GM12878 (cell line): ENCODE data around the gene MAN2A1. TPM values are rescaled to one million over a fixed set of nuclear protein-coding genes. Genes with fewer than 3 reads are reported as not detected.

Experiments used
- ATAC-seq: fragments of 200-7000 bp; cut with Tn5 transposase; 3 replicates; pipeline ENCODE4 v1.9.1; 2020; ENCODE audit warnings: mild to moderate bottlenecking, moderate library complexity
- BruUV-seq: library from RNA; stranded (reverse); fragments of 400-500 nt; replicated peaks from 2 replicates; lab custom pipeline; 2021; lab: Mats Ljungman, UMichigan
- CTCF ChIA-PET: fragments of 300-600 bp; sonication (Branson Sonifier 250); formaldehyde crosslinking; extraction: SDS; loops from one replicate; lab custom pipeline; 2021; ENCODE audit warnings: inconsistent platforms; lab: Yijun Ruan, JAX
- POLR2A ChIA-PET: fragments of 350-600 bp; formaldehyde crosslinking; extraction: SDS; loops from one replicate; lab custom pipeline; 2021; ENCODE audit warnings: inconsistent platforms; lab: Charles Lee
- RAD21 ChIA-PET: fragments of 300-600 bp; sonication (Branson Sonifier 250); formaldehyde crosslinking; loops from one replicate; lab custom pipeline; 2023; ENCODE audit warnings: antibody characterized with exemption; ENCODE audit not compliant: unreplicated experiment; lab: Charles Lee
- SMC1A ChIA-PET: fragments of 300-600 bp; sonication (Branson Sonifier 250); formaldehyde crosslinking; loops from one replicate; lab custom pipeline; 2023; ENCODE audit not compliant: unreplicated experiment, uncharacterized antibody; lab: Charles Lee
- DNase-seq: peaks from one replicate; pipeline ENCODE4 v3.0.0-alpha.2; 2011; ENCODE audit warnings: low read depth, low spot score
- FAIRE-seq: peaks from 3 replicates; lab custom pipeline; 2011; peaks lifted over from hg19 to GRCh38; lab: Jason Lieb, UNC
- H2AFZ ChIP-seq: 2 replicates; pipeline ENCODE4 v1.6.0; 2011; ENCODE audit warnings: low read depth, low read length, control low read depth; ENCODE audit not compliant: control insufficient read depth
- H3K27ac ChIP-seq: 2 replicates; pipeline ENCODE4 v1.5.1; 2011; ENCODE audit warnings: control low read depth; ENCODE audit not compliant: control insufficient read depth, insufficient read depth
- H3K27me3 ChIP-seq, 2 experiments: replicated peaks in 1 of 2; 2 replicates each; pipeline versions ENCODE4 v1.6.0 to v1.6.1; 2011; ENCODE audit warnings: low read length in 1 of 2; ENCODE audit not compliant: control insufficient read depth in 2 of 2, insufficient read depth in 2 of 2
- H3K36me3 ChIP-seq, 2 experiments: 2 replicates each; pipeline ENCODE4 v1.5.1; 2011; ENCODE audit warnings: low read length in 1 of 2; ENCODE audit not compliant: control insufficient read depth in 2 of 2, insufficient read depth in 2 of 2
- H3K4me1 ChIP-seq: 2 replicates; pipeline ENCODE4 v1.6.1; 2011; ENCODE audit warnings: mild to moderate bottlenecking, low read length, moderate library complexity, mixed read lengths; ENCODE audit not compliant: control insufficient read depth, insufficient read depth
- H3K4me2 ChIP-seq: 2 replicates; pipeline ENCODE4 v1.6.0; 2011; ENCODE audit warnings: control low read depth; ENCODE audit not compliant: control insufficient read depth, insufficient read depth
- H3K4me3 ChIP-seq: fragments of 200-600 bp; sonication (generic); 2 replicates; pipeline ENCODE4 v1.5.1; 2016
- H3K79me2 ChIP-seq: 2 replicates; pipeline ENCODE4 v1.6.0; 2011; ENCODE audit warnings: low read length; ENCODE audit not compliant: control insufficient read depth, insufficient read depth
- H3K9ac ChIP-seq: 2 replicates; pipeline ENCODE4 v1.8.0; 2011; ENCODE audit warnings: low read length, control low read depth, mixed read lengths; ENCODE audit not compliant: control insufficient read depth, insufficient read depth
- H3K9me3 ChIP-seq: replicated peaks from 3 replicates; pipeline ENCODE4 v1.5.1; 2011; ENCODE audit warnings: mild to moderate bottlenecking, low read length; ENCODE audit not compliant: control insufficient read depth, insufficient read depth
- H4K20me1 ChIP-seq: 2 replicates; pipeline ENCODE4 v1.6.0; 2011; ENCODE audit not compliant: control insufficient read depth, insufficient read depth
- BMI1 ChIP-seq: fragments of 450-650 bp; IDR thresholded peaks from 2 replicates; pipeline ENCODE4 v1.6.1; 2016; ENCODE audit warnings: mild to moderate bottlenecking, moderate library complexity, borderline replicate concordance
- CBFB ChIP-seq: IDR thresholded peaks from 2 replicates; pipeline ENCODE4 v1.6.1; 2016; ENCODE audit warnings: antibody characterized with exemption, low read depth
- CEBPB ChIP-seq, 2 experiments: fragments of 150-350 bp in 1 of 2; IDR thresholded peaks; 2 replicates each; pipeline ENCODE4 v1.6.1; 2012 to 2014; ENCODE audit warnings: low read depth in 2 of 2, low read length in 2 of 2, borderline replicate concordance in 1 of 2, inconsistent platforms in 1 of 2
- GABPA ChIP-seq: IDR thresholded peaks from 2 replicates; pipeline ENCODE4 v1.6.1; 2014; ENCODE audit warnings: antibody characterized with exemption, low read depth, mild to moderate bottlenecking, inconsistent platforms
- GATAD2B ChIP-seq: fragments of 450-650 bp; conservative IDR thresholded peaks from 2 replicates; pipeline ENCODE4 v1.6.1; 2017; ENCODE audit warnings: low read depth, mild to moderate bottlenecking, moderate library complexity
- IRF3 ChIP-seq: fragments of 450-650 bp; IDR thresholded peaks from 2 replicates; pipeline ENCODE4 v1.6.1; 2014; ENCODE audit warnings: mild to moderate bottlenecking
- KLF5 ChIP-seq: fragments of 450-650 bp; IDR thresholded peaks from 2 replicates; pipeline ENCODE4 v1.6.1; 2014; ENCODE audit warnings: mild to moderate bottlenecking; ENCODE audit not compliant: partially characterized antibody
- MXI1 ChIP-seq: fragments of 150-350 bp; IDR thresholded peaks from 2 replicates; pipeline ENCODE4 v1.6.1; 2011; ENCODE audit warnings: low read depth, mild to moderate bottlenecking, inconsistent platforms, low read length, improper control_type of control experiment
- RB1 ChIP-seq: fragments of 450-650 bp; formaldehyde crosslinking; IDR thresholded peaks from 2 replicates; pipeline ENCODE4 v1.6.1; 2017; ENCODE audit warnings: mild to moderate bottlenecking, borderline replicate concordance
- RCOR1 ChIP-seq: conservative IDR thresholded peaks from 2 replicates; pipeline ENCODE4 v1.6.1; 2012; ENCODE audit warnings: low read depth, low read length, improper control_type of control experiment
- SUPT20H ChIP-seq: IDR thresholded peaks from 2 replicates; pipeline ENCODE4 v1.6.1; 2011; ENCODE audit warnings: low read depth, mild to moderate bottlenecking, low read length, moderate library complexity, borderline replicate concordance; ENCODE audit not compliant: control insufficient read depth
- ZBED1 ChIP-seq: IDR thresholded peaks from 2 replicates; pipeline ENCODE4 v1.6.1; 2016; ENCODE audit warnings: borderline replicate concordance
- ZNF274 ChIP-seq: IDR thresholded peaks from one replicate; pipeline ENCODE4 v1.8.0; 2011; ENCODE audit not compliant: insufficient read length, insufficient read depth
- ZNF384 ChIP-seq: IDR thresholded peaks from 2 replicates; pipeline ENCODE4 v1.6.1; 2012; ENCODE audit warnings: low read depth, mild to moderate bottlenecking, low read length, improper control_type of control experiment, borderline replicate concordance
- ZNF622 ChIP-seq: fragments of 450-650 bp; IDR thresholded peaks from 2 replicates; pipeline ENCODE4 v1.6.1; 2017; ENCODE audit warnings: mild to moderate bottlenecking, inconsistent platforms
- WGBS: methylation state at CpG from one replicate; pipeline ENCODE4 v1.1.6; 2016; ENCODE audit warnings: low lambda C conversion rate; ENCODE audit not compliant: insufficient replicate concordance, insufficient coverage; ENCODE audit errors: missing lambda C conversion rate; 5-methylcytosine and 5-hydroxymethylcytosine counted together
- in situ Hi-C: fragments of 300-500 bp; cut with MboI; formaldehyde crosslinking; loops from 9 replicates; pipeline ENCODE4 v1.14.3; 2018; ENCODE audit warnings: mixed read lengths
- intact Hi-C: fragments of 100-400 bp; cut with micrococcal nuclease; formaldehyde crosslinking; loops from one replicate; pipeline ENCODE4 v1.14.2; 2022; ENCODE audit not compliant: unreplicated experiment
- polyA plus RNA-seq, 11 experiments: library from polyadenylated mRNA; depleted of rRNA in 4 of 11; unstranded in 6 of 11; stranded (reverse) in 5 of 11; fragments of >200 nt; fragmentation: Nextera tagmentation in 4 of 11; fragmentation: Illumina TruSeq in 1 of 11; extraction: Ambion mirVana in 4 of 11; extraction: Trizol in 1 of 11; gene quantifications; 1 replicate in 1 of 11; 2 replicates in 10 of 11; pipeline versions ENCODE4 v1.2.1 to v1.2.3, GENCODE V29; 2011 to 2016; ENCODE audit warnings: inconsistent platforms in 2 of 11, missing spikeins in 2 of 11, low read depth in 1 of 11
- total RNA-seq, 4 experiments: library from RNA; depleted of rRNA in 3 of 4; stranded (reverse); fragments of >200 nt in 3 of 4; fragmentation: Illumina TruSeq in 1 of 4; extraction: Trizol in 1 of 4; gene quantifications; 2 replicates each; pipeline versions ENCODE4 v1.2.1 to v1.2.3, GENCODE V29; 2013 to 2021
- TF ChIP-seq, protein P1 (sequence below): fragments of 450-650 bp; IDR thresholded peaks from 2 replicates; pipeline ENCODE4 v1.6.1; 2016; ENCODE audit warnings: mild to moderate bottlenecking, moderate library complexity, borderline replicate concordance

MAN2A1 gene
- total and polyA plus RNA-seq, 10 of the 15 experiments (the other 5 are each of a cell fraction or from before 2014, with no cell fraction given): 4.2 to 27.9 (median 10.5) TPM

DNA sequence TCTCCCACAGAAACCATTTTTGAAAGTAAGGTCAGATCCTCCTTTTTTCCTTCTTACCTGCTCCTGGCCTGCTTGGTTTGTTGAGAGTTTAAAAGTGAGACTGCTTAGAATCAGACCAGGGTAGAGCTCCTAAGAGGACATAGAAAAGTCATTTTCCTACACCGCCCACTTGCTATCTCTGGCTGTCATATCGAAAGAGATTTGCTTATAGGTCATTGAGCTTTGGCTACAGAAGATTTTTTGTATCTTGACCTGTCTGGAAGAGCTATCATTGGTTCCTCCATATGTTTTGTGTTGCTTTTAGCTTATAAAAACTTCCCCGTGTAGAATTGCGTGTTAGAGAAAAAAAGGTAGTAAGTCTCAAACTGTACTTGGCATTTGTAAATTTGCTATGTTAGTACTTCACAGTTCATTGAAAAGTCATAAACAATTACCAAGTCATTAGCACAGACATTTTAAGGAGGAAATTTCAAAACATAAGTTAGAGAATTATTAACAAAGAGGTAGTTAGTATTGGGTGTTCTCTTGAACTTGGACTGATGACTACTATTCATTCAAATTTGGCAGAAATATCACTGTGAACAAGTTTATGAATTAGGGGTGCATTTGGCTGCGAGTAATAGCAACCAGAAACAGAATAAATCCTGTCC, 96.6 kb downstream of the MAN2A1 start:
- BruUV-seq: no TSS peak
- Histone ChIP-seq H3K27ac (no peak overlapping the region), H2AFZ (no peak overlapping the region), H3K36me3 (no peaks in the 10 kb centered on the region; a peak in 1 of 4 replicates), H3K9ac (no peak overlapping the region), H3K9me3 (no peaks in the 10 kb centered on the region), H3K79me2 (no peaks in the 10 kb centered on the region), H4K20me1 (no peaks in the 10 kb centered on the region), H3K27me3 (no peaks in the 10 kb centered on the region), H3K4me2 (no peak overlapping the region), H3K4me1 (no peaks in the 10 kb centered on the region), H3K4me3 (no peak overlapping the region)
- FAIRE-seq: peak; percentile 88
- SMC1A ChIA-PET: interaction anchor here (0.8 to 1.3 kb wide), 3 partner anchors 23 to 94 kb away, joined by 3 read pairs; no protein-coding TSS in a partner anchor
- RAD21 ChIA-PET: interaction anchor here (1.2 kb wide), 1 partner anchor 11 kb away, joined by 4 read pairs; no protein-coding TSS in a partner anchor
- in situ Hi-C loops: no loop called here
- 88% methylated on average over 5 of the region's 5 CpGs for WGBS
- POLR2A ChIA-PET: no interaction called here
- intact Hi-C loops: loop anchor here (5.0 kb wide), 1 partner anchor 94 kb away; no protein-coding TSS in a partner anchor
- ATAC-seq: peak; percentile 42; the same call in 2 of the 3 replicates
- CTCF ChIA-PET: no interaction called here
- no peak for DNase-seq
- TF ChIP-seq CEBPB (IDR thresholded peaks at IDR 0.05; ENCODE audit: borderline replicate concordance in 1 of 2, low read depth in 2 of 2, low read length in 2 of 2) (no peak), GATAD2B (no peak), SUPT20H (no peak), KLF5 (no peak), ZNF622 (no peak), RB1 (no peak), MXI1 (no peak), IRF3 (no peak), GABPA (no peak), RCOR1 (no peak), CBFB (no peak), BMI1 (no peak), ZNF384 (no peak), ZNF274 (no peak), ZBED1 (no peak)
- TF ChIP-seq, protein P1, sequence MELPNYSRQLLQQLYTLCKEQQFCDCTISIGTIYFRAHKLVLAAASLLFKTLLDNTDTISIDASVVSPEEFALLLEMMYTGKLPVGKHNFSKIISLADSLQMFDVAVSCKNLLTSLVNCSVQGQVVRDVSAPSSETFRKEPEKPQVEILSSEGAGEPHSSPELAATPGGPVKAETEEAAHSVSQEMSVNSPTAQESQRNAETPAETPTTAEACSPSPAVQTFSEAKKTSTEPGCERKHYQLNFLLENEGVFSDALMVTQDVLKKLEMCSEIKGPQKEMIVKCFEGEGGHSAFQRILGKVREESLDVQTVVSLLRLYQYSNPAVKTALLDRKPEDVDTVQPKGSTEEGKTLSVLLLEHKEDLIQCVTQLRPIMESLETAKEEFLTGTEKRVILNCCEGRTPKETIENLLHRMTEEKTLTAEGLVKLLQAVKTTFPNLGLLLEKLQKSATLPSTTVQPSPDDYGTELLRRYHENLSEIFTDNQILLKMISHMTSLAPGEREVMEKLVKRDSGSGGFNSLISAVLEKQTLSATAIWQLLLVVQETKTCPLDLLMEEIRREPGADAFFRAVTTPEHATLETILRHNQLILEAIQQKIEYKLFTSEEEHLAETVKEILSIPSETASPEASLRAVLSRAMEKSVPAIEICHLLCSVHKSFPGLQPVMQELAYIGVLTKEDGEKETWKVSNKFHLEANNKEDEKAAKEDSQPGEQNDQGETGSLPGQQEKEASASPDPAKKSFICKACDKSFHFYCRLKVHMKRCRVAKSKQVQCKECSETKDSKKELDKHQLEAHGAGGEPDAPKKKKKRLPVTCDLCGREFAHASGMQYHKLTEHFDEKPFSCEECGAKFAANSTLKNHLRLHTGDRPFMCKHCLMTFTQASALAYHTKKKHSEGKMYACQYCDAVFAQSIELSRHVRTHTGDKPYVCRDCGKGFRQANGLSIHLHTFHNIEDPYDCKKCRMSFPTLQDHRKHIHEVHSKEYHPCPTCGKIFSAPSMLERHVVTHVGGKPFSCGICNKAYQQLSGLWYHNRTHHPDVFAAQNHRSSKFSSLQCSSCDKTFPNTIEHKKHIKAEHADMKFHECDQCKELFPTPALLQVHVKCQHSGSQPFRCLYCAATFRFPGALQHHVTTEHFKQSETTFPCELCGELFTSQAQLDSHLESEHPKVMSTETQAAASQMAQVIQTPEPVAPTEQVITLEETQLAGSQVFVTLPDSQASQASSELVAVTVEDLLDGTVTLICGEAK: no peak
